ENCODE data around the gene CABP1. TPM values are rescaled to one million over a fixed set of nuclear protein-coding genes. Genes with fewer than 3 reads are reported as not detected.
"Not testable (repeated sequence)": the region's sequence is repeated elsewhere in the genome, so short reads cannot be mapped to it uniquely, and the experiment has no call there.

Gene CABP1
- total RNA-seq, 4 donors from 2014 or later, result 0.52 to 1.6 (median 0.62) TPM; not detected in 1

GRCh38 chr12:120597861-120598260 lies 42.6 kb upstream of the CABP1 start:
- Histone ChIP-seq H3K36me3 (no peaks in the 10 kb centered on the region), H3K4me3 (no peak overlapping the region), H3K9me3 (no peaks in the 10 kb centered on the region), H3K4me1 (peaks cover 0 to 5% of the 10 kb centered on the region in 2 donors), H3K27ac (no peak overlapping the region), H3K27me3 (no peaks in the 10 kb centered on the region)
- intact Hi-C loops (cut with DNase I; ENCODE audit: low total_unique reads) (no loop called here), in situ Hi-C loops (cut with MboI; ENCODE audit: low sequenced_read_pairs in 4 of 4) (no loop called here)
- ATAC-seq, result no peak
- TF ChIP-seq POLR2A (IDR thresholded peaks at IDR 0.05) (no peak), CTCF (IDR thresholded peaks at IDR 0.05 in 4 of 5, conservative IDR thresholded peaks at IDR 0.05 in 1 of 5) (no peak)
- no peak for DNase-seq

GRCh38 chr12:120598674-120599463 lies 41.6 kb upstream of the CABP1 start:
- no peak overlapping the region for H3K4me3 ChIP-seq
- in situ Hi-C loops (cut with MboI; ENCODE audit: low sequenced_read_pairs in 4 of 4) (no loop called here), intact Hi-C loops (cut with DNase I; ENCODE audit: low total_unique reads) (no loop called here)
- no peaks in the 10 kb centered on the region for H3K36me3 ChIP-seq
- no peaks in the 10 kb centered on the region for H3K9me3 ChIP-seq
- peaks cover 0 to 5% of the 10 kb centered on the region in 2 donors for H3K4me1 ChIP-seq
- peak; percentile 94 to 96 for ATAC-seq
- TF ChIP-seq POLR2A (IDR thresholded peaks at IDR 0.05) (no peak), CTCF (IDR thresholded peaks at IDR 0.05 in 4 of 5, conservative IDR thresholded peaks at IDR 0.05 in 1 of 5) (no peak)
- peak in 1 of 2 donors; percentile 12 for DNase-seq
- H3K27ac ChIP-seq, result no peak overlapping the region
- no peaks in the 10 kb centered on the region for H3K27me3 ChIP-seq

GRCh38 chr12:120599672-120600552 lies 40.5 kb upstream of the CABP1 start:
- Histone ChIP-seq H3K27ac (no peak overlapping the region), H3K36me3 (no peaks in the 10 kb centered on the region), H3K9me3 (no peaks in the 10 kb centered on the region), H3K4me3 (no peak overlapping the region), H3K27me3 (no peaks in the 10 kb centered on the region), H3K4me1 (peaks cover 0 to 5% of the 10 kb centered on the region in 2 donors)
- ATAC-seq (no peak), DNase-seq (no peak)
- intact Hi-C loops (cut with DNase I; ENCODE audit: low total_unique reads), result no loop called here
- in situ Hi-C loops (cut with MboI; ENCODE audit: low sequenced_read_pairs in 4 of 4), result no loop called here
- TF ChIP-seq POLR2A (IDR thresholded peaks at IDR 0.05) (no peak), CTCF (IDR thresholded peaks at IDR 0.05 in 4 of 5, conservative IDR thresholded peaks at IDR 0.05 in 1 of 5) (no peak)

GRCh38 chr12:120602416-120602815 lies 38.0 kb upstream of the CABP1 start:
- ATAC-seq; H3K4me3 ChIP-seq; H3K27ac ChIP-seq; H3K27me3 ChIP-seq; H3K9me3 ChIP-seq; H3K36me3 ChIP-seq; in situ Hi-C loops (cut with MboI; ENCODE audit: low sequenced_read_pairs in 4 of 4); intact Hi-C loops (cut with DNase I; ENCODE audit: low total_unique reads); H3K4me1 ChIP-seq; DNase-seq: not testable (repeated sequence)

- in situ Hi-C loops (cut with MboI; ENCODE audit: low sequenced_read_pairs in 4 of 4), result no loop called here
- ATAC-seq, result no peak
- intact Hi-C loops (cut with DNase I; ENCODE audit: low total_unique reads), result no loop called here
Measured at GRCh38 chr12:120610560-120610959, 29.9 kb upstream of the CABP1 start.

GRCh38 chr12:120611534-120611933 lies 28.9 kb upstream of the CABP1 start:
- H3K4me1 ChIP-seq; H3K27me3 ChIP-seq; intact Hi-C loops (cut with DNase I; ENCODE audit: low total_unique reads); H3K36me3 ChIP-seq; H3K9me3 ChIP-seq; H3K4me3 ChIP-seq; in situ Hi-C loops (cut with MboI; ENCODE audit: low sequenced_read_pairs in 4 of 4); H3K27ac ChIP-seq; ATAC-seq; DNase-seq: not testable (repeated sequence)

More at GRCh38 chr12:120610560-120610959, 29.9 kb upstream of the CABP1 start:
- H3K27ac ChIP-seq, result no peak overlapping the region
- TF ChIP-seq POLR2A (IDR thresholded peaks at IDR 0.05) (no peak), CTCF (IDR thresholded peaks at IDR 0.05 in 4 of 5, conservative IDR thresholded peaks at IDR 0.05 in 1 of 5) (no peak)
- H3K27me3 ChIP-seq, result no peaks in the 10 kb centered on the region
- H3K4me3 ChIP-seq, result no peak overlapping the region
- H3K4me1 ChIP-seq, result no peaks in the 10 kb centered on the region
- H3K9me3 ChIP-seq, result no peaks in the 10 kb centered on the region
- no peaks in the 10 kb centered on the region for H3K36me3 ChIP-seq
- DNase-seq, result no peak

Measured in gastrocnemius medialis (tissue), 4 donors.